ENCODE data around the gene DCXR. TPM values are rescaled to one million over a fixed set of nuclear protein-coding genes. Genes with fewer than 3 reads are reported as not detected.

Gene DCXR
- total and polyA plus RNA-seq, 10 of the 15 experiments (the other 5 are each of a cell fraction or from before 2014, with no cell fraction given), result 12.3 to 139 (median 88.9) TPM

DNA sequence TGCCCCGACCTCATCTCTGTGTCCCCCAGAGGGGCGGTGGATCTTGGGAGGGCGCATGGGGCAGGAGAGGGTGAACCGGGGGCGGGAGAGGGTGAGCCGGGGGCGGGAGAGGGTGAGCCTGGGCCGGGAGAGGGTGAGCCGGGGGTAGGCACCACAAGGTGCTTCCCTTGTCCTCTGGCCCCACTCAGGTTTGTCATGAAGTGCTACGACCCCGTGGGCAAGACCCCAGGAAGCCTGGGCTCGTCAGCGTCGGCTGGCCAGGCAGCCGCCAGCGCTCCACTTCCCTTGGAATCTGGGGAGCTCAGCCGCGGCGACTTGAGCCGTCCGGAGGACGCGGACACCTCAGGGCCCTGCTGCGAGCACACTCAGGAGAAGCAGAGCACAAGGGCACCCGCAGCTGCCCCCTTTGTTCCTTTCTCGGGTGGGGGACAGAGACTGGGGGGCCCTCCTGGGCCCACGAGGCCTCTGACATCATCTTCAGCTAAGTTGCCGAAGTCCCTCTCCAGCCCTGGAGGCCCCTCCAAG is 41.2 kb downstream of the DCXR start:
- Histone ChIP-seq H3K79me2 (ENCODE audit: control insufficient read depth, insufficient read depth, low read length) (no peaks in the 10 kb centered on the region), H3K4me1 (ENCODE audit: control insufficient read depth, insufficient read depth, low read length) (no peaks in the 10 kb centered on the region), H3K4me2 (ENCODE audit: control insufficient read depth, insufficient read depth) (no peak overlapping the region), H3K27me3 (replicated peaks in 1 of 2; ENCODE audit: control insufficient read depth in 2 of 2, insufficient read depth in 2 of 2, low read length in 1 of 2) (no peaks in the 10 kb centered on the region), H3K36me3 (ENCODE audit: control insufficient read depth in 2 of 2, insufficient read depth in 2 of 2, low read length in 1 of 2) (peaks cover 0 to 3% of the 10 kb centered on the region in 2 experiments; a peak in 3 of 4 replicates), H4K20me1 (ENCODE audit: control insufficient read depth, insufficient read depth) (no peaks in the 10 kb centered on the region), H3K4me3 (no peak overlapping the region), H3K27ac (ENCODE audit: control insufficient read depth, insufficient read depth) (no peak overlapping the region), H3K9me3 (replicated peaks; ENCODE audit: control insufficient read depth, insufficient read depth, low read length) (no peaks in the 10 kb centered on the region), H3K9ac (ENCODE audit: control insufficient read depth, insufficient read depth, low read length) (no peak overlapping the region), H2AFZ (ENCODE audit: control insufficient read depth, low read depth, low read length) (no peak overlapping the region)
- TF ChIP-seq PAX5 (IDR thresholded peaks at IDR 0.05; ENCODE audit: borderline replicate concordance, low read depth, low read length), result no peak
- TF ChIP-seq NFIC (IDR thresholded peaks at IDR 0.05; ENCODE audit: low read depth, low read length), result no peak
- no peak for TF ChIP-seq HDGF (IDR thresholded peaks at IDR 0.05)
- TF ChIP-seq GABPA (IDR thresholded peaks at IDR 0.05; ENCODE audit: low read depth), result no peak
- TF ChIP-seq MTA2 (IDR thresholded peaks at IDR 0.05; ENCODE audit: low read depth), result no peak
- TF ChIP-seq CHD1 (IDR thresholded peaks at IDR 0.05; ENCODE audit: low read depth, low read length), result no peak
- TF ChIP-seq RB1 (IDR thresholded peaks at IDR 0.05; ENCODE audit: borderline replicate concordance), result no peak
- TF ChIP-seq BCL11A (IDR thresholded peaks at IDR 0.05; ENCODE audit: low read depth, low read length), result no peak
- no peak for TF ChIP-seq SUZ12 (IDR thresholded peaks at IDR 0.05; ENCODE audit: unreplicated experiment)
- TF ChIP-seq SUPT20H (IDR thresholded peaks at IDR 0.05; ENCODE audit: borderline replicate concordance, control insufficient read depth, low read depth, low read length), result no peak
- in situ Hi-C loops (cut with MboI) (no loop called here), intact Hi-C loops (cut with micrococcal nuclease; ENCODE audit: unreplicated experiment) (no loop called here)
- no TSS peak for BruUV-seq (replicated peaks)
- ChIA-PET RAD21 (ENCODE audit: unreplicated experiment) (no interaction called here), CTCF (no interaction called here), SMC1A (ENCODE audit: uncharacterized antibody, unreplicated experiment) (interaction anchor here (0.6 kb wide), 1 partner anchor 42 kb away, joined by 4 read pairs; no protein-coding TSS in a partner anchor), POLR2A (no interaction called here)
- whole genome bisulfite sequencing (ENCODE audit: insufficient coverage, insufficient replicate concordance, low lambda C conversion rate, missing lambda C conversion rate), result 90% methylated on average over 25 of the region's 28 CpGs
- DNase-seq (ENCODE audit: low read depth, low spot score), result no peak
- no peak for FAIRE-seq
- ATAC-seq, result no peak
